Measurements from ENCODE around the gene NFATC2.

NFATC2 gene

GRCh38 chr20:51369503-51369902 is 173.0 kb downstream of the NFATC2 start:
- no peak for DNase-seq

DNA sequence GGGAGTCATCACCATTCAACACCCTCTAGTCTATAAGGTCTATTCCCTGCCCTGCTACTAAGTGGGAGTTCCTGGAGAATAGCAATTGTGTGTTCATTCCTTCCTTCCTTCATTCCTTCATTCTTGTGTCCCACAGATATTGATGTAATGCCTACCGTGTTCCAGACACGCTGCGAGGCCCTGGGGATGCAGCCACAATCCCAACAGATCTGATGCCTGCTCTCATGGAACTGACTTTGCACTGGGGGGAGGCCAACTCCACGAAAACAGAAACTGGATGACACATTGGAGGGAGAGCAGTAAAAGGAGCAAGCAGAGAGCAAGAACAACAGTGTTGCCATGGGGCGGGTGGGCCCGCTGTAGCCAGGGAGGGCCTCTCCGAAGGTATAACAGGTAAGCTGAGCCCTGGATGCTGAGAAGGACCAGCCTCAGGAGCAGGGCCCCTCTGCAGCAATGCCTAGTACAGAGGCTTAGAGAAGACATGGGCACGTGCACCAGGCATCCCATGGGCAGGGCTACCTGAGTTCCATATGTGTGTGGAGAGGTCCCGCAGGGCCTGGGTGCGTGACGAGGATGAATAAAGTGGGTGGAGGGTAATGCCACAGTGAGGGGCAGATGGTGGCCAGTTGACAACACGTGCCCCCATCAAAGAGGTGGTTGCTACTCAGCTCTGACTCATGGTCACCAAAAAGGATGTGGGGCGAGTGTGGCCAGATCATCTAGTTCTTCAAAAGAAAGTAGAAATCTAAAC is 173.9 kb downstream of the NFATC2 start:
- DNase-seq = no peak

- DNase-seq = peak in 1 of 2 experiments; percentile 51
Observed at GRCh38 chr20:51366155-51366886, 176.2 kb downstream of the NFATC2 start.

DNA sequence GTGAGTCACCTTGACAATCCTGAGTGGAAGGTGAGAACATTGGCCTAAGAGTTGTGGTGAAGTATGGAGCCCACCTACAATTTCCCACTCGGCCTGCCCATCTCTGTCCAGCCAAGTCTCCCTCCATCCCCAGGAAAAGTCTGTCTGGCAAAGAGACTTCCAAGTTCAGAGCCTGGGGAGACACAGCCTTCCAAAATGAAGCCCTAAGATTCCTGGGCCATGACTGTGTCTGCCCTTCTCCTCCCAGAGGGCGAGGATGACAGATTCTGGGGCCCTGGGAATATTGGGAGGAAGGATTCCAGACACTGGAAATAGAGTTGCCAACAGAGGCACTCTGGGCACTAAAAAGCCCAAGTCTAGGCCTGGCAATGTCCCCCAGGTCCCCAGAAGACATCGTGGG is 176.8 kb downstream of the NFATC2 start:
- DNase-seq = peak in 1 of 2 experiments; percentile 27

DNA sequence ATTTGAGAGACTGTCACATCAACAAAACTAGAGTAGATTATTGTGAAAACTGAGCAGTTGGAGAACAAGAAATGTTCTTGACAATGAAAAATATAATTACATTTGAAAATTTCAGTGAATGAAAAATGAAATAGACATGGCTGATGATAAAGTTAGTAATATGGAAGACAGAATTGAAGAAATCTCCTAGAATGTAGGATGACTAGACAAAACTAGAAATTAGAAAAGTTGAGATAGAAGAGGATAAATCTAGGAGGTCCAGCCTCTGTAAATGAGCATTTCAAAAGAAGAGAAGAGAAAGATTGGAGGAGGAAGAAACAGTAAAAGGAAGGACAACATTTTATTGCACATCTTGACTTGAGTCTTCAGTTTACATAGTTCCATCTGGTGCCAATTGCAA is 178.7 kb downstream of the NFATC2 start:
- DNase-seq = no peak

DNA sequence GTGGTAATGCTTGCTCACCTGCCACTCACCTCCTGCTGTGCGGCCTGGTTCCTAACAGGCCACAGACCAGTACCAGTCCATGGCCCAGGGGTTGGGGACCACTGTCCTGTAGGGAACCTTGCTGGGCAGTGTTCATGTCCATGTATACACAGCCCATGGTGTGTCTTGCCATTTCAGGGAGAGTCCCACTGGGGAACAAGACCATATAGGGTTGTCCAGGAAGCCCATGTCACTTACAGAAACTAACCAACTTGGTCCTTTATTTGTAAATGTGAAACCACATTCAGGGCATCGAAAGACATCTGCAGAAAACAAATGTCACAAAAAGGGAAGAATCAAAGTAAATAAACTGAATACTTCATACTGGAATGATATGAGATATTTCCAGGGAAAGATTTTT is 179.1 kb downstream of the NFATC2 start:
- no peak for DNase-seq

DNA sequence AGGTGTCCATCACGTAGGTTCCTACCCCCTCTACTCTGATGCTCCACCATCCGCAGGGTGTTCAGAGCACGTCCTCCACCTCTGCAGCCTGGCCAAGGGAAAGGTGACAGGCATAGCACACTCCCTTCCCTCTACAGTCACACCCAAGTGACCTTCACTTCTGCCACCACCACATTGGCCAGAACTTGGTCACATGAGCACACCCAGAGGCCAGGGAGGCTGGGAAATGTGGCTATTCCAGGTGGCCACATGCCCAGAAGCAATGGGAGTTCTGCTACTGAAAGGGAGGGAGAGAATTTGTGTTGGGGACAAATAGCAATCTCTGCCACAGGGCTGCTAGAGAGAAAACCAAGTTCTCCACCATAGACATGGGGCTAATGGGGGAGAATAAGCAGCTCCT is 180.3 kb downstream of the NFATC2 start:
- DNase-seq = no peak

GRCh38 chr20:51361258-51361657 is 181.3 kb downstream of the NFATC2 start:
- DNase-seq = no peak

DNA sequence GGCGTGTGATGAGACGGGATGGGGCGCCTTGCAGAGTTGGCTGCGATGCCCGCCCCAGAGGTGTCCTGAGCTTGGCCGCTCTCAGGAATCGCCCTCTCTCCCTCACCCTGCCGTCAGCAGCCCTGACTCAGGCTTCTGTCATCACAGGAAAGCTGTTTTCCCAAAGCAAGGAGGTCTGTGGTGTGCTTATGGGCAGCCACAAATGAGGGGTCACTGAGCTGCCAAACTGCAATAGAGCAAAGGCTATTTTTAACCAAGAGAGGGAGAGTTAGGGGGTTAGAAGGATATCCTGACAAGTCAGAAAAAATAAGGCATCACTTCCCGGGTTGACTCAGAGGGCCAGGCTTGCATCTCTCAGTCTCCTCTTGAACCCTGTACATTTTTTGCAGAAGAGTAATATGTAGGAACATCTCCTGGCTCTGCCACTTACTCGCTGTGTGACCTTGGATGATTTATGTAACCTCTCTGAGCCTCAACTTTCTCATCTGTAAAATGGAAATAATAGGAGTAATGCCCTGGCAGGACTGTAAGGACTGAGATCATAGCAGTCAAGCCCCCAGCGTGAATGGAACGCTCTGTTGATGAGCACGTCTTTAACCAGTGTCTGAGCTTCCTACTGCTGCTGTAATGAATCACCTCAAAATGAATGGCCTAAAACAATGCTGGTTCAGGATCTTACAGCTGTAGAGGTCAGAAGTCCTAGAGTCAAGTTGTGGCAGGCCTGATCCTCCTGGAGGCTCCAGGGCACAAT is 181.9 kb downstream of the NFATC2 start:
- DNase-seq = peak; percentile 72 to 89

DNA sequence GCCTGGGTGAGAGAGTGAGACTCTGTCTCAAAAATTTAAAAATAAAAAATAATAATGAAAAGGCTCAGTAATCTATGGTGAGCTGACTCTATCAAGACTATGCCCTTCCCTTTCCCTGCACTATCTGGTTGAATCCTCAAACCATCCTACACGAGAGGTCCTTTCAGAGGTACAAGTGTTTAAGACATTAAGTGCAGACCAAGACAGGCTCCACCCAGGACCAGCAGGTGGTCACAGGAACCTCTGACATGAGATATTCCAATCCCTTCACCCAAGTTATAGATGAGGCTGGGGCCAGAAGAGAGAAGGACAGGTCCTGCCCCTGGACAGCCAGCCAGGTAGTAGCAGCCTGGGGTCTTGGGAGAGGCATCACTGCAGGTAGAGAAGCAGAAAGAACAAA is 182.6 kb downstream of the NFATC2 start:
- no peak for DNase-seq

GRCh38 chr20:51359401-51359800 is 183.1 kb downstream of the NFATC2 start:
- DNase-seq = no peak

DNA sequence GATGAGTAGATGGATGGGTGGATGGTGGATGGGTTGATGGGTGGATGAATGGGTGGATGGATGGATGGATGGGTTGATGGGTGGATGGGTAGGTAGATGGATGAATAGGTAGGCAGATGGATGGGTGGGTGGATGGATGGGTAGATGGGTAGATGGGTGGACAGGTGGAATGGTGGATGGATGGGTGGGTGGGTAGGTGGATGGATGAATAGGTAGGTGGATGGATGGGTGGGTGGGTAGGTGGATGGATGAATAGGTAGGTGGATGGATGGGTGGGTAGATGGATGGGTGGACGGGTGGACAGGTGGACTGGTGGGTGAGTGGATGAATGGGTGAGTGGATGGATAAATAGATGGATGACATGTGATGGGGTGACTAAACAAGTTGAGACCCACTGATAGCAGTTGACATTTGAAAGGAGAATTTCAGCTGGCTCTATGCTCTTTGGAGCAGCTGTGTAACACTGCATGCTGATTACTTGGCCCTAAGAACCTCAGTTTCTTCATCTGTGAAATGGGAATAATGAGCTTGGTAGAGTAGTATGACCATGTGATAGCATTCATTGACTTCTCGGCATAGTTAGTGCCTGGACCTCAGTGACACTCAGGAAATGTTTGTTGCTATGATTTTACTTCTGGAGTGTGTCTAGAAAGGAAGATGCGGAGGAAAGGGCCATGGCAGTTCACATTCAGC is 184.3 kb downstream of the NFATC2 start:
- DNase-seq = no peak

DNA sequence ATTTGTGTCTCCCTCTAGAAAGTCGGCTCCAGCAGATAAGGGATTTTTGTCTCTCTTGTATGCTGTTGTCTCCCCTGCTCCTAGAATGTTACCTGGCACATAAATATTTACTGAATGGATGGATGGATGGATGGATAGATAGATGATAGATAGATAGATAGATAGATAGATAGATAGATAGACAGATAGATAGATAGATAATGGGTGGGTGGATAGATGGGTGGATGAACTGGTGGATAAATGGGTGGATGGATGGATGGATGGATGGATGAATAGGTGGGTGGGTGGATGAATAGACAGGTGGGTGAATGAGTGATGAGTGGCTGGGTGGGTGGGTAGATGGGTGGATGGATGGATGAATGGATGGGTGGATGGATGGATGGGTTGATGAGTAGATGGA is 185.0 kb downstream of the NFATC2 start:
- no peak for DNase-seq

- DNase-seq = no peak
Observed at GRCh38 chr20:51356871-51357270, 185.6 kb downstream of the NFATC2 start.

- peak in 1 of 2 experiments; percentile 12 for DNase-seq
Observed at GRCh38 chr20:51354769-51355319, 187.7 kb downstream of the NFATC2 start.

DNA sequence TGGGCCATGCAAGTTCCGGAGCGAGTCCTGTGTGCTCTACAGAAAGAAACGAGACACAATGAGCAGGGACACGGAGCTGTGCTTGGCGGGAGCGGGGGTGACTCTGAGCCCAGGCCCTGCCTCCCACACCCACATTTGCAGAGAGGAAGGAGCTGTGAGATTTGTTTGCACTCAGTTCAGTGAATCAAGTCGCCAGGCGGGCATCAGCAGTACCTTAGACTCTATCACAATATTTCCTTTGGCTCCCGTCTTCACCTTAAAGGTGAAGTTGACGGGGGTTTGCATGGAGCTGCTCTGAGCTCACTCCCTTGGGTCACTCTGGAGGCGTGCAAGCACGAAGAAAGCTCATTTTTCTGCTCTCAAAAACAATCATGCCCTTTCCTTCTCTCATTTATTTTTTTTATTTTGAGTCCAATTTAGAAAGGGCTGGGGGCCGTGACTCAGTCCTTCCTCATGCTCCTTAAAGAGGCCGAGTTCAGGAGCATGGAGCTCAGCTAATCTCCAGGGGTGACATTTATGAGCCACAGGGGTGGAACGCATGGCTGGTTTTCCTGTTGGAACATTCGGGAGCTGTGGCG is 188.2 kb downstream of the NFATC2 start:
- DNase-seq = no peak

- no peak for DNase-seq
Observed at GRCh38 chr20:51353491-51353890, 189.0 kb downstream of the NFATC2 start.

DNA sequence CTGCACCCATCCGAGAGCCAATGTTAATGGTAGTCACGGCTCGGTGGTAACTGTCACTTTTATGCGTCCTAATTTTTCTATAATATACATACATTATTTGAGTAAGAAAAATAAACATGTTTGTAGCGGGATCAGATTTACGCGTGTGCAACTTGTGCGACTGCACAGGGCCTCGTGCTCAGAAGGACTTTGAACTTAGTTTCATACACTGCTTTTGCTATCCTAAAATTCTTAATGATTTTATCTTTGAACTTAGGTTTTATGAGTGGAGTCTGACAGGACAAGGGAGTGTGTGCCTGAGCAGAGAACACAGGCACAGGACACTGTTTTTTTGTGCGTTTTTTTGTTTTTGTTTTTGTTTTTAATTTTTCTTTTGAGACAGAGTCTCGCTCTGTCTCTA is 189.7 kb downstream of the NFATC2 start:
- no peak for DNase-seq

DNA sequence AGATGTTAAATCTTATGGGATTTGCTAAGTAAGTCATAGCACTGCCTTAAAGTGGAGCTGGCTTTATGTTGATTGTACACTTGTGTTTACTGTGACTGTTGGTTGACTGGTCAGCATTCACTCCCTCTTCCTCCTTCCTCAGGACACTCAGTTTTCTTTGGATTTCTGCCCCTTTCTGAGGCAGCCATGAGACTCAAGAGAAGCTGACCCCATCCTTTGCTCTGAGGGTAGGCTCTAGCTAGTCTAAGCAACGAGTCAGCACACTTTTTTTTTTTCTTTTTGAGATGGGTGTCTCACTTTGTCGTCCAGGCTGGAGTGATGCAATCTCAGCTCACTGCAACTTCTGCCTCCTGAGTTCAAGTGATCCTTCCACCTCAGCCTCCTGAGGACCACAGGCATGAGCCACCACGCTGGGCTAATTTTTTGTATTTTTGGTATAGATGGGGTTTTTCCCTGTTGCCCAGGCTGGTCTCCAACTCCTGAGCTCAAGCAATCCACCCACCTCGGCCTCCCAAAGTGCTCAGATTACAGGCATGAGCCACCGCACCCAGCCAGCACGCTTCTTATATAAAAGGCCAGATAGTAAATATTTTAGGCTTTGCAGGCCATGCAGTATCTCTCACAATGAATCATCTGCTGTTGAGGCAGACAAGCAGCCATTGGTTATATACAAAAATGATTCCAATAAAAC is 191.4 kb downstream of the NFATC2 start:
- no peak for DNase-seq

DNA sequence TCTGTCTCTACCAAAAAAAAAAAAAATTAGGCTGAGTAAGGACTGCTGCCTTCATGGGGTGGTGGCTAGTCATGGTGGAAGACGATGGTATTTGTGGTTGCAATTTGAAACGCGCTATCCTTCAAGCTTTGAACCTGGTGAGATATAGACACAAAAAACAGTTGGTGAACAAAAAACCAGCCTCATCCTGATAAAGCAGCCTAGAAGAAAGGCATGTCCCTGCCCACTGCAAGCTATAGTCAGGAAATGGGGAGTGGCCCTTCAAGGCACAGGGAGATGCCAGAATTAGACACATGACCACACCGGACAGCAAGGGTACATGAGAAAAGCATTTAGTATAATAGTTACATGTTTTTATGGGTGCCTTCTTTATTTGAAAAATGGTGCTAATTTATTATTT is 193.6 kb downstream of the NFATC2 start:
- DNase-seq = no peak

DNA sequence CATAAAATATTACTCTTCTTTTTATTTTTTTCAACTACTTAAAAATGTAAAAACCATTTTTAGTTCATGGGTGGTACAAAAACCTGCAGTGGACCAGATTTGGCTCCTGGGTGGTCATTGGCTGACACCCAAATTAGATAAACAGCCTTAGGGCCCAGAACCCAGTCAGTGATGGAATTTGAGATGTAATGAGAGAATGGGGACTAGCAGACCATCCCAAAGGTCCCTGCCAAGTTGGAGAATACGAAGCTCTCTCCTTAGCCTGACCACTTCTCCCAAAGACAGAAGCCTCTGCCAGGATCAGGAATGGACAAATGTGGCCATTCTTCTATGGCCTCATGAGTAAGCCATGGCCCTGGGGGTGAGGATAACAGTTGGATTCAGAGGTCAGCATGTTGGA is 194.7 kb downstream of the NFATC2 start:
- DNase-seq = no peak

Measured in SW 1271 (cell line).